GM18858 (cell line): ENCODE results near the gene STRN3.
"Not testable (repeated sequence)": the region's sequence is repeated elsewhere in the genome, so short reads cannot be mapped to it uniquely, and the experiment has no call there.

Experiments
- ATAC-seq: cut with Tn5 transposase; IDR thresholded peaks from one replicate; pipeline ENCODE4 v1.9.1; 2021; ENCODE audit not compliant: unreplicated experiment

Gene STRN3, protein sequence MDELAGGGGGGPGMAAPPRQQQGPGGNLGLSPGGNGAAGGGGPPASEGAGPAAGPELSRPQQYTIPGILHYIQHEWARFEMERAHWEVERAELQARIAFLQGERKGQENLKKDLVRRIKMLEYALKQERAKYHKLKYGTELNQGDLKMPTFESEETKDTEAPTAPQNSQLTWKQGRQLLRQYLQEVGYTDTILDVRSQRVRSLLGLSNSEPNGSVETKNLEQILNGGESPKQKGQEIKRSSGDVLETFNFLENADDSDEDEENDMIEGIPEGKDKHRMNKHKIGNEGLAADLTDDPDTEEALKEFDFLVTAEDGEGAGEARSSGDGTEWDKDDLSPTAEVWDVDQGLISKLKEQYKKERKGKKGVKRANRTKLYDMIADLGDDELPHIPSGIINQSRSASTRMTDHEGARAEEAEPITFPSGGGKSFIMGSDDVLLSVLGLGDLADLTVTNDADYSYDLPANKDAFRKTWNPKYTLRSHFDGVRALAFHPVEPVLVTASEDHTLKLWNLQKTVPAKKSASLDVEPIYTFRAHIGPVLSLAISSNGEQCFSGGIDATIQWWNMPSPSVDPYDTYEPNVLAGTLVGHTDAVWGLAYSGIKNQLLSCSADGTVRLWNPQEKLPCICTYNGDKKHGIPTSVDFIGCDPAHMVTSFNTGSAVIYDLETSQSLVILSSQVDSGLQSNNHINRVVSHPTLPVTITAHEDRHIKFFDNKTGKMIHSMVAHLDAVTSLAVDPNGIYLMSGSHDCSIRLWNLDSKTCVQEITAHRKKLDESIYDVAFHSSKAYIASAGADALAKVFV

DNA sequence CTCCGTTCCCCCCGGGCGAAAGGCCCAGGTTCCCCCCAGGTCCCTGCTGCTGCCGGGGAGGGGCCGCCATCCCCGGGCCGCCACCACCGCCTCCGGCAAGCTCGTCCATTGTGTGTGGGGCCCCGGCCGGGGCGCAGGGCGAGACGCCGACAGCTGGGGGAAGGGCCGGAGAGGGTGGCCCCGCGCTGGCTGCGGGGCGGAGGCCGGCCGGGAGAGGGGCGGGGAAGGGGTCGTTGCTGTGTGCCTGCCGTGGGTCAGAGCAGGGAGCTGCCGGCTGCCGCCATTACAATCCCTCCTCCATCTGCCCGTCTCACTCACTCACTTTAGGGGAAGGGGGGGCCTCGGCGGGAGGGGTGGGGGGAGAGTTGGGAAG lies at the start of gene STRN3:
Gene STRN3, minus strand, starts transcription at position 303 of the 373 bp plus-strand sequence. Its CDS starts 194 bp downstream, at position 109.
- no peak for ATAC-seq

- ATAC-seq: no peak
Observed at GRCh38 chr14:31075144-31075543, 49.0 kb upstream of the STRN3 start.

DNA sequence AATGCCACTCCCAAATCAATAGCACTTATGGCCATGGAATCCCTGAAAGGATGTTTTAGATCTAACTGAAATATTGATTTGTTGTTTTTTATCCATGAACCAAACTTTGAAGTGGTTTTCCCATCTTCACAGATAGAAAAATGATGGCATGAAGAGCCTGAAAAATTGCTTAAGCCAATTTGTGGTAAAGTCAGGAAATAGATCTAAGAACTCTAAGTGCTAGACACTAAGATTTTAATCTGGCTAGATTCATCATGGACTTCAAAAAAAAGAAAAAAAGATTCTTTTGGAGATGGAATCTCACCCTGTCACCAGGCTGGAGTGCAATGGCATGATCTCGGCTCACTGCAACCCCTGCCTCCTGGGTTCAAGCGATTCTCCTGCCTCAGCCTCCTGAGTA lies 45.0 kb upstream of the STRN3 start:
- ATAC-seq: no peak

DNA sequence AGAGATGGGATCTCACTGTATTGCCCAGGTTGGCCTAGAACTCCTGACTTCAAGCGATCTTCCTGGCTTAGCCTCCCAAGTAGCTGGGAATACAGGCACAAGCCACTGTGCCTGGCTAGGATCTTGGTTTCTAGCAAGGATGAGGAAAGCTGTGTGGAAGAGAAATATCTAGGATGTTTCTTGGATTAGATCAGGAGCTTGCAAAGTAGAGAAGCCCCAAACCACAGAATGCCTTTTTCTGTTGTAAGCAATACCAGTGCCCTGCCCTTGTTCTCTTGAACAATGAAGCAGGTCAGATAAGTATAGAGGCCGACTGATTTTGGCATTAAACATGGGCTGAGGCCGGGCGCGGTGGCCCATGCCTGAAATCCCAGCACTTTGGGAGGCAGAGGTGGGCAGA lies 44.3 kb upstream of the STRN3 start:
- ATAC-seq: no peak

GRCh38 chr14:31069343-31069742 lies 43.2 kb upstream of the STRN3 start:
- no peak for ATAC-seq

DNA sequence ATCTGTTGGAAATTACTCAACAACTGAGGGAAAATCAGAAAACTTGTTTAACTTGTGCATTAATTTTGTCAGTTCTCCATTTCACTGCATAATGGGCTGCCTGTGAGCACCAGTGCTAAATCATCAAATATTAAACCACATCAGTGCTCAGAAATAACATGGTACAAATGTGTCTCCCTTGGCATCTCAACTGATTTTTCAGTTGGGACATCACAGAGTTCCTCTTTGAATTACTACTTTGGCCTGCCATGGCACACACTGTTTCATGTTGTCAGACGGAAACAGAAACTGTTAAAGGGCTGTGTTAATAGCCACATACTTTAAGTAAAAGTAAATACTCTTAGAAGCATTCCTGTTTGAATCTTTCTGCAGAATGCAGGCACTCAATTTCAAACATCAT lies 42.1 kb upstream of the STRN3 start:
- no peak for ATAC-seq

GRCh38 chr14:31062908-31063307 lies 36.7 kb upstream of the STRN3 start:
- not testable (repeated sequence) for ATAC-seq

DNA sequence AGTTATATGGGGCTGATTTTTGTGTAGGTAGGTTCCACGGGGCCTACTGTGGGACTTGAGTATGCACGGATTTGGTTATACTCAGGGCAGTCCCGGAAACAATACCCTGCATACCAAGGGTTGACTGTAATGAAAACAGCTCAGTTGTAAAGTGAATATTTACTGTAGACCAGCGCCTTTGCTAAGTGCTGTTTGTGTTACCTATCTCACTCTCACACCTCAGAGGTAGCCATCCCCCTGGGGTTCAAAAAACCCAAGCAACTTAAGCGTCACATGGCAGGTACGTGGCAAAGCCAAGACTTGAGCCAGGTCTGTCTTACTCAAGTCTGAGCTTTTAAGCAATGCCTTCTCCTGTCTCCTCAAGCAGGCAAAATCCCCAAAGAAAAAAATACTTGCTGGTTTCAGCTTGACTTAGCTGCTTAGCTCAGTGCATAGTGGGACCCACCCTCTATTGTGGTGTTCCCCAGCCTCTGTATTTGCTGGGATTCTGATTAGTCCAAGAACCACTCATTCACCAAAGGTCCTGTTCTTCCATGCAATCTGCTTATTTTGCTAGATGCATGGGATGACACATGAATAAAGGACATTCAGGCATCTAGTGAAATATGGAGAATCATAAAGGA lies 34.2 kb upstream of the STRN3 start:
- ATAC-seq: no peak

DNA sequence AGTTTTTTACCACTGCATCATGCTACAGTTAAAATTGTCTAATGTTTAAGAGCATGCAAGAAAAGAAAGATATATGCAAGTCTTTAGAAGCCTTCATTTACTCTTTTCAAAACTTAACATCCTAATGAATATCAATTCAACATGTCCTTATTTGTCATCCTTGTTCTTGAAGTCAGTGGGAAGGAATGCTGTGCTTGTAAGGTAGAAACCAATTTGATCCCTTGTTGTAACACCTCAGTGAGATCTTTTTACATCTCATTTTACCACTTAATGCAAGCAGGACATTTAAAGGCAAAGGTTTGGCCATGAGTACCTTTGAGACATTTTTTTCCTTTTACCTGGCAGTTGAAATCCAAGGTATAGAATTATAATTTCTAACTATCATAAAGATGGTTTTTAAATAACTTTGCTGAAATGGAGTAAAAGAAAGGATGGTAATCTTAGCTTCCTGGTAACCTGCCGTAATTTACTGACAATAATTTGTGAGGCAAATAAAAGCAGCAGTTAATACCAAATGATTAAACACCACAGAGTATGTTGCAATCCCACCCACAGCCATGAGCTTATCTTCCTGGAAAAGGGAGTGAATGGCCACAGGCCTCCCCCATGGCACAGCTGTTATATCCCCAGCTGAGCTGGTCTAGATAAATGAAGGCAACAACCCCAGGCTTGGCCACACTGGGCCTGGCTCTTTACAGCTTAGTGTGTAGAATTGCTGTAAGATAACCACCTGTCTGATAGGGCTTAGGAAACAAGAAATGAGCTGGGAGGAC lies 33.2 kb upstream of the STRN3 start:
- no peak for ATAC-seq

- no peak for ATAC-seq
Observed at GRCh38 chr14:31057701-31058364, 31.7 kb upstream of the STRN3 start.

- ATAC-seq: no peak
Observed at GRCh38 chr14:31057035-31057434, 30.9 kb upstream of the STRN3 start.

GRCh38 chr14:31052905-31053586 lies 26.9 kb upstream of the STRN3 start:
- not testable (repeated sequence) for ATAC-seq

GRCh38 chr14:31051511-31051910 lies 25.3 kb upstream of the STRN3 start:
- ATAC-seq: no peak

- no peak for ATAC-seq
Observed at GRCh38 chr14:31051023-31051422, 24.8 kb upstream of the STRN3 start.

- no peak for ATAC-seq
Observed at GRCh38 chr14:31047503-31047902, 21.3 kb upstream of the STRN3 start.

- ATAC-seq: no peak
Observed at GRCh38 chr14:31045501-31046080, 19.4 kb upstream of the STRN3 start.

GRCh38 chr14:31043379-31043778 lies 17.2 kb upstream of the STRN3 start:
- ATAC-seq: no peak

DNA sequence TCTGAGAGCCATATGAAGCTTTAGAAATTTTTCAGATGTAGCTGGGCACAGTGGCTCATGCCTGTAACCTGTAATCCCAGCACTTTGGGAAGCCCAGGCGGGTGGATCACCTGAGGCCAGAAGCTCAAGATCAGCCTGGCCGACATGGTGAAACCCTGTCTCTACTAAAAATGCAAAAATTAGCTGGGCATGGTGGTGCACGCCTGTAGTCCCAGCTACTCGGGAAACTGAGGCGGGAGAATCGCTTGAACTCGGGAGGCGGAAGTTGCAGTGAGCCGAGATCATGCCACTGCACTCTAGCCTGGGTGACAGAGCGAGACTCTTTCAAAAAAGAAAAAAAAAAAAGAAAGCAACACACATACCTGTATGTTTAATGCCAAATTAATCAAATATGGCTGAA lies 16.7 kb upstream of the STRN3 start:
- not testable (repeated sequence) for ATAC-seq

- no peak for ATAC-seq
Observed at GRCh38 chr14:31042300-31042699, 16.1 kb upstream of the STRN3 start.
